HG02852 (cell line): Measurements from ENCODE around the gene PRKD2.

Source experiments
- ATAC-seq: cut with Tn5 transposase; IDR thresholded peaks from one replicate; pipeline ENCODE4 v1.9.1; 2021; ENCODE audit warnings: mild to moderate bottlenecking, moderate library complexity; ENCODE audit not compliant: unreplicated experiment

The PRKD2 gene

DNA sequence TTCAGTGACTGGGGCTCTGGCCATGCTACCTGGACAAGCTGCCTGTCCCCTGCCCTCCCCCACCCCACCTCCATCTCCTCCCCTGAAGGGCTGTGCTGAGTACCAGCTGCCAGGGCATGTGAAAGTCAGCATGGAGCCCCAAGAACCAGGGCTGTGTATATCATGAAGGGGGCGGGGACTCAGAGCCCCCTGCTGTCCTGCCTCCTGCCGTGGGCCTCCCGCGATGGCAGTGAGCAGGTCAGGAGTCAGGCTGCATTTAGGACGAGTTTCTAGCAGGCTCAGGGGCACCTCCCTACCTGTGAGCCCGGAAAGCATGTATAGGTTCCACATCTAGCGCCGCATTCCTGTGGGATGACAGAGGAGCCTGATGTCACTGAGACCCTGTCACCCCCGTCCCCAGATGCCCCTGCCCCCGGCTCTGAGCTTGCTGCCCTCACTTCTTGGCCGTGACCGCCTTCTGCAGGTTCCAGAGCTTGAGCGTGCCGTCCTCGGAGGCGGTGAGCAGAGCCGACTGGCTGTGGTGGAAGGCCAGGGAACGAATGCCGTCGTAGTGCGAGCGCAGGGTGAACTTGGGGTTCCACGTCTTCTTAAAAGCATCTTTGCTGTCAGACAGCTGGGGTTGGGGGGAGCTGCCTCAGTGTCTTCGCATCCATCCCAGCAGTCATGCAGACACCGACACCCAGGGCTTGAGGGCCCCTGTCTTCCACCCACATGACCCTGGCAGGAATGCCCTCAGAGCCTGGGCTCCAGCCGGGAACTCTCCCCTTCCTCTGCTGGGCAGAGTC, 8.3 kb upstream of the PRKD2 start:
- no peak for ATAC-seq

DNA sequence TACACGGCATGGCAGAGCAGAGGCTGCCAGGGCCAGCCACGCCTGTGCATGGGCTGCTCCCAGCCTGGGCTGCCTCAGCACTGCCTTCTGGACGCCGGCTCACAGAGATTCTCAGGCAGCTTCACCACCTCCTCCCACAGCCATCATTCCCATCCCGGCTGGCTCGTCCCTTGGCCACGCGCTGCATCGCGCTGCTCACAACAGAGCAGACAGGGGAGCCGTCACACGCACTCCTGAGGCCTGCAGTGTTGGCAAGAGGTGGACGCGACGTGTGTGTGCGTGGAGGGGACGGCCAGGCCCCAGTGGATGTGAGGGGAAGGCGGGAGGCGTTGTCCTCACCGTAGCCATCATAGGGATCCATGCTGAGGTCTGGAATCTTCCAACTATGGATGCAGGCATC, 7.6 kb upstream of the PRKD2 start:
- no peak for ATAC-seq

DNA sequence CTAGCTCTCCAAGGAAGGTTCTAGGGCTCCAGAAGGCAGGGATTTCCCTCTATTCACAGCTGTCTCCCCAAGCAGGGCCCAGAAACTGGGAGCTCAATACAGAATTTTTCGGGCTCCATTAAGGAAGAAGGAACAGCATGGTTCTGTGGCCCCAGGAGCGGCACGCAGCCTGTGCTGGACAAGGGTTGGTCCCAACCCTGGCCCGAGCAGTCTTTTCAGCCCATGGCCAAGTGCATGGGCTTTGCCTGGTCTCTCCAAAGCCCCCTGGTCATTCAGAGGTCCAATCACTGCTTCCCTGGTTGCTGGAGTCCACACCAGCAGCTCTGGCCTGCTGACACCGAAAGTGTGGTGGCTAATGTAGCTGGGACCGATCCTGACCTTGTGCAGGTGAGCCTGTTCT, 6.6 kb upstream of the PRKD2 start:
- no peak for ATAC-seq

DNA sequence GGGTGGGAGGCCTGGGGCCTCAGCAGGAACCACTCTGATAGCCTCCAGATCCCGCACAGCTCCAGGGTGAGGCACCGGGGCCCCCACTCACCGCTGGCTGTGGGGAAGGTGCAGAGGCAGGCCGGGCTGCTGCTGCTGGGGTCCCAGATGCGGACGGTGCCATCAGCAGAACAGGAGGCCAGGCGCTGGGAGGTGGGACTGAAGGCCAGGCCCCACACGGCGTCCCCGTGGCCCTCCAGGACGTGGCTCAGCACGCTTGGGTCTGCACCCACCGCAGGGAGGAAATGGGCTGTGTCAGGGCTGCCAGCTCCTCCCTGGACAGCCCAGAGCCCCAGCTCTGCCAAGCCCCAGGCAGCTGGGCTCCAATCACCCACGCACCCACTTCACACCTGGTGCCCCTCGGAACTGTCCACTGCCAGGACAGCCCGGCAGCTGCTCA, 6.1 kb upstream of the PRKD2 start:
- ATAC-seq, result no peak

DNA sequence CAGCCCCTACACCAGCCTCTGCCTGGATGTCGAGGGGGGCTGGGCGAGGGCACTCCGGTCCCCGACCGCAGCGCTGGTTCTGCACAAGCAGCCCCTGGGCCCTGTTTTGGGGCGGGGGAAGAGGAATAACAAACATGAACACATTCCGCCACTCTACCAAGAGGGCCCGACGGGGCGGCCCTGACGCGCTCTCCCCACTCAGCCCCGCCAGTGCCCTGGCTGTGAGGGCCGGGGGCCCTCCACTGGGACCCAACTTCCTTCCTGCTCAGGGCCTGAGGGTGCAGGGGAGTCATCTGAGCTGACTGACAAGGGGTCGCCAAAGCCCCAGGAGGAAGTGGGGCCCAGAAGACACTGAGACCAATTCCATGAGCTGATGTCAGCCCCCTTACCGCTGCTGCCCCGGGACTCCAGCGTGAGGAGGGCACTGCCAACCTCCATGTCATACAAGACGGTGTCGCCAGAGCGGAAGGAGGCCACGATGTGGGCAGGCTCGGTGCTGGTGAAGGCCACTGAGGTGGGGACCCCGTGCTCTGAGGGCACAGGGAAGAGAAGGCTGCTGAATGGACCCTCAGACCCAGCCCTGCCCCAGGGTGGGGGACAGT, 5.6 kb upstream of the PRKD2 start:
- ATAC-seq, result no peak

DNA sequence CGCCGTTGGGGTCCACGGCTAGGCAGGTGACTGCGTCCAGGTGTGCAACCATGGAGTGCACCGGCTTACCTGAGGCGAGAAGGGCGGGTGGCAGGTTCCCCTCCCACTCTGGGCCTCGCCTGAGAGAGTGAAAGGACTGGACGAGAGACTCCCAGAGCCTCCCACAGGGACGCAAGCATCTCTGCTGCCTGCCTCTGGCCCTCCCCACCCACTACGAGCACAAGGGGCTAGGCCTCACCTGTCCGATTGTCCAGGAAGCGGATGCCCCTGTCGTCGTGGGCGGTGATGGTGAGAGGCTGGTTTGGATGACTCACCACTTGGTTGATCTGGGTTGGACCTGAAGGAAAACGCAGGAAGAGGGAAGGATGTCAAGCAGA, 5.1 kb upstream of the PRKD2 start:
- no peak for ATAC-seq

DNA sequence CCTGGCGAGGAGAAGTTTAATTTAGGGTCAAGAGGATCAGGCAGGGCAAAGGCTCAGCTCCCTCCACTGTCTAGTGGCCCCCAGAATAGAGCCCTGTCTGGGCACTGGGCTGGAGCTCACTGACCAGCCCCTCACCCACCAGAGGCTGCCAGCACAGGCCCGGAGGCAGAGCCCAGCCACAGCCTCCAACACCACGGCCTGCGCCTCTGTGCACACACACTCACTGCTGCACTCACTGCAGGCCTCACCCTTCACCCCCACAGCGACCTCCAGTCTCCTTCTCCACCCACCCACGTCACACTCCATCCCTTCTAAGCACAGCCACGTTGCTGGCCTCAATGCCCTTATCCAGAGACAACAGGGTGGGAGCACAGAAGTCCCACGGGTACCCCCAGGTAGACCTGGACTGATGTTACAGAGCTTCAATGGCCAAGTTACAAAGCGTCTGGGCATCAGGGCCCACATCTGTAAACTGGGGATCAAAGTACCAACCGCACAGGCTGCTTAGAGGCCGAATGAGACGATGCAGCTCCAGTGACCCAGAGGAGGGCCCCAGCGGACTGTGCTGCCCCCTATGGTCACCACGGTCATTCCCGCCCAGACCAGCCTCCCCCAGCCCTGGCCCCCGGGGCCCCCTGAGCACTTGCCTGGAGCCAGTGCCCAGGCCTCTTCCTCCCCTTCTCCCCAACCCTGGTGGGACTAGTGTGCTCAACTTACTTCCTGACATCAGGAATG, 4.5 kb upstream of the PRKD2 start:
- no peak for ATAC-seq

DNA sequence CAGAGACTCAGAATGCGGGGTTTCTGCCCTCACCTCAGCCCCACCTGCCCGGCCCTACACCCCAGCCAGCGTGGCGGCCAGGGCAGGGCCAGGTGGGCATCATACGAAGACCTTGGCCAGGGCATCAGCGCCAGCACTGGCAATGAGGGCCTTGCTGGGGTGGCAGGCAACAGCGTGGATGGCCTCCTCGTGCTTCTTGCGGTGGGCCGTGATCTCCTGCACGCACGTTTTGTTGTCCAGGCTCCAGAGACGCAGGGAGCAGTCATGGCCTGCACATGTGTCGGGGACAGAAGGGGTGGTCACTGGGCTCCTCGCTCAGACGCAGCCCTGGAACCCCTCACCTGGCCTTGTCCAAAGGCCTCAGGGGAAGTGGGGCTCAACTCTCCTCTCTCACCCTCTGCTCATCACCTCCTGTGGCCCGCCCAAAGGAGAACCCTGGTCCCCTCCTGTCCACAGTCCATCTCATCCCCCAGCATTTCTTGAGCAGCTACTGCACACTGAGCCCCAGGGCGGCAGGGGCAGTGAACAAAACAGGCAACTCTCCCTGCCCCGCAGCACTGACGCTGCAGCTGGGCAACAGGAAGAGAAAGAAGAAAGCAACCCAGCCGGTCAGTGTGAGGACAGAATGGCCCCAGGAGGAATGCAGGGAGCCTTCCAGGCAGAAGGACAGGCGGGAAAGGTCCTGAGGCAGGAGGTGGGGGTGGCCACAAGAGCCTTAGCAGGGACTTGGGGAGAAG, 3.8 kb upstream of the PRKD2 start:
- no peak for ATAC-seq

DNA sequence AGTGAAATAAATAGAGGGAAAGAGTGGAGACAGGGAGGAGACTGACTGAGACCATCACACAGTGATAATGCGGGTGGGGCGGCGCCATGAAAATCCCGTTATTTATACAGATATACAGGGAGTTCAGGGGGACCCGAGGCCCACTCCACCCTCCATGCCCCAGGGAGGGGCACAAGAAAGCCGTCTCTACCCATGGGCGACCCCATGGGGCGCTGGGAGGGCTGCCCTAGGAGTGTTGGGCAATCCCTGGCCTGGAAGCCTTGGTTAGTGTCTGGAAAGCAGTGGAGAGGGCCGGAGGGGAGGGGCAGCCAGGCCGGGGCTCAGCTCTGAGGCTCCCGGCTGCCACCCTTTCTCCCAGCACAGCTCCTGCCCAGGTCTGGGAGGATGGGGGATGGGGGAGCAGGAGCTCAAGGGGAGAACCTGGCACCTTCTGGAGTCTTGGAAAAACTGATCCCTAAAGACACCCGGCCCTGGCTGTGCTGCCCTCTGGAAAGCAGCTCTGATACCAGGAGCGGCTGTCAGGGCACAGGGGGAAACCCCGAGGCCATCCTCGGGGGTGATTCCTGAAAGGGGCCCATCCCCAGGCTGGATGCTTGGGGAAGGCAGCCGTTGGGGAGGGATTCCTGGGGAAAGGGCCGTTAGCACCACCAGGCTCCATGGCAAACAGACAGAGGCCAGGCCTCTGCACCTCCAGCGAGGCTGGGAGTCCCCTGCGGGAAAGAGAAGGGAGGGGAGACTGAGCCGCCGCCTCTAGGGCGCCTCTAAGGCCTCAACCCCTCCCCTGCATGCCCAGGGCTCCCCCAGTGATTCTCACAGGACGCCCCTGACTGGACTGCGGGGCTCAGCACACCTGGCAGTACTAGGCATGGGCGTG, 3.0 kb upstream of the PRKD2 start:
- no peak for ATAC-seq

DNA sequence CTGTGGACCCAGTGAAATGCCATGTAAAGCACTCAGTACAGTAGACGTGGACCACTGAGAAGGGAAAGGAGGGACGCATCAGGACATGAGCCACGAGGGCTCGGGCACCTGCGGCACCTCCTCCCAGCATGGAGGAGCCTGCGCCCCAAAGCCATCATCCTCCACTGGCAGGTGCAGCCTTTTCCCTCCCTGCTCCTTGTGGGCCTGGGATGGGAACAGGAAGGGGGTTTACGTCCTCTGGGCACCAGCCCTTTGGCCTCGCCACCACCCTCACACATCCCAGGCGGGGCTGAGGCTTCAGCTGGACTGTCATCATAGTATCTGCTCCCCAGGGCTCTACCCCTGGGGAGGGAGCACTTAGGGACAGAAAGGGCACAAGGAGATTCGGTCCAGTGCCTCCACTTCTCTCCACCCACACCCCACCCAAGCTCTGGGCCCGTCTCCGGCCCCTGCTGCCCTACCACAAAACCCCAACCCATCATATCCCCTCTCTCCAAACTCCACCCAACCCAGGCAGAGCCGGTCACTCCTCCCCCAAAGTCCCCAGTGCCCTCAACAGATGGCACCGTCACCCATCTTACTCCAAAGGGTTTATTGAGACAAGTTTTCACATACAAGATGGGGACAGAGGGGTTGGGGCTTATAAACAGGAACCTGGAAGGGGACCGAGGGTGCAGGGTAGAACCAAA, 2.2 kb upstream of the PRKD2 start:
- ATAC-seq, result no peak

DNA sequence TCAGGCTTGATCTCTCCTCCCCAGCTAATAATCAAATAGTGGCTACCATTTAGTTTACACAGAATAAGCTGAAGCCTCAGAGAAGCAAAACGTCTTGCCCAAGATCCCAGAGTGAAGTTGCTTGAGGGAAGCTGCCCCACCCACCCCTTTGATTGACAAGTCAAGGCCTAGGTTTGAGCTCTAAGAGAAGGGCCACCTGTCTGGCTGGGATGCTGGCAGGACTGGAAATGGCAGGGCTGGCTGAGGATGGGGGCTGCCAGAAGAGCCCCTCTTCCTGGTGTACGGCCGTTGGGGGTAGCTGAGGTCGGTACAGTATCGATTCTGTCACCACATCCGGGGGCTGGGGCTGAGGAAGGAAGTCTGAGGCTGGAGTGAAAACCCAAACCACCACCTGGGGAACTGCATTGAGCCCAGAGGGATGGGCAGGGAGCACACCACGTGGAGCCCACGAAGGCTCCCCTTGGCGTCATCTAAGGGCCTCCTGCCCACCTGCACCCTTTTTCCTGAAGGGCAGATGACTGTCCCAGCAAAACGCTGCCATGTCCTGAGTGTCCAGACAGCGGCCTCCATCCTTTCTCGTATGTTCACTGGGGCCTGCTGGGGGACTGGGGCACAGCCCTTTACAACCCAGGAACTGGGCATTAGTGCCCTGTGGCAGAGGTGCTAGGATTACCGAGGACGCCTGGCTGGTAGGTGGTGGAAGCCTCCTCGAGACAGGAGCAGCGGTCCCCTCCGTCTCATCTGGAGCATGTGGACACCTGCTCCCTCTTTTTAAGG, 1.4 kb upstream of the PRKD2 start:
- no peak for ATAC-seq

DNA sequence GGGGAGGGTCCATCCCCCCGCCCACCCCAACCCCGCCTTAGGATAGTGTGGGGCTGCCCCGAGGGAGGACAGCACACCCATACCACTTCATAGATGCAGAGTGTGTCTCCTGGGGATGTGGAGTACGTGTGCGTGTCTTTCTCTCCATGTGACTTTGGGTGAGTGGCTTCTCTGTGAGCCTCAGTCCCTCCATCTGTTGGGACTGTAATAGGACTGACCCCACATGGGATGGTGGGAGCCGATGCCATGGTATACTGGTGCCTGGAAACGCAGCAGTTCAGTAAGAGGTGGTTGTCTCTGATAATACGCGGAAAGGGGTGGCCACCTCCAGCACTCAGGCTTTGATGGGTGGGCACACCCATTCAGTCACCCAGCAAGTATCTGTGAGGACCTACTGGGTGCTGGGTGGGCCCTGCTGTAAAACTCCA, 816 bp upstream of the PRKD2 start:
- no peak for ATAC-seq

DNA sequence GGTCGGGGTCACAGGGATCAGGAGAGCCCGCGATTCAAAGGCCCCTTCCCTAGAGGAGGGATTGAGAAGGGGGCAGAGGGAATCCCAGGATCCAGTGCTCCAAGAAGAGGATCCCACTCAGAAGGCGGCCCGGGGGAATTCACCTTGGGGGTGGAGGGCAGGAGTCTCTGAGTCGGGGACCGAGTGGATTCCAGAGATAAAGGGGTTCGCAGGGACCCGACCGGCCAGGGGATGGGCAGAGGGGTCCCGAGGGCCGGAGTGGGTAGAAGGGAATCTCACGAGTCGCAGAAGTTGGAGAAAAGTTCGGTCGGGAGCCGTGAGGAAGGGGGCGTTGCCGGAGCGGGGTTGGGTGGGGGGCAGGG, 261 bp downstream of the PRKD2 start:
- ATAC-seq, result no peak

DNA sequence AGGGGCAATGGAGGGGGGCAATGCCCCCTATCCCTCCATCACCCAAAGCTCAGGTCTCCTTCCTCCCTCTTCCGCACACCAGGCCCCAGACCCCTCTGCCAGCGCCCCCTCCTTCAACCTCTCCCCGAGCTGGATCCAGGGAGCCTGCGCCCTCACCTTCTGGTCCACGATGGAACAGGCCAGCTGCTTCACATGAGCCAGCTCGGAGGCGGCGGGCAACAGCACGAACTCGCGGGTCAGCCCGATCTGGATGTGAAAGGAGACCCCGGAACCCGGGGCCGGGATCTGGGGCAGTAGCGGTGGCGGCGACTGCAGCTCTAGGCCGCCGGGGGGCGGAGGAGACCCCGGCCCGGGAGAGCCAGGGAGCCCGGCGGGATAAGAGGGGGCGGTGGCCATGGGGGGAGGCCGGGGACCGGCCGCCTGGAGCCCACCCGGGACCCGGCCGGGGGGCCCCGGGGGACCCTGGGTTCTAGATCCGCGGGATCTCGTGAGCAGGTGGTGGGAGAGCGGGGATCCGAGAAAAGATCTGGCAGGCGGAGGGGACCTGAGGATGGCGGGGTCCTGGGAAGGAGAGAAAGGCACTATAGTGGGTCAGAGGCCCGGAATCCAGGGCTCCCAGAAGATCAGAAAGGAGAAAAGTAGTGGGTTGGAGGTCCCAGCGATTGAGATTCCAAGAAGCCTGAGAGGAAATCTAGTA, 791 bp downstream of the PRKD2 start:
- ATAC-seq, result no peak

DNA sequence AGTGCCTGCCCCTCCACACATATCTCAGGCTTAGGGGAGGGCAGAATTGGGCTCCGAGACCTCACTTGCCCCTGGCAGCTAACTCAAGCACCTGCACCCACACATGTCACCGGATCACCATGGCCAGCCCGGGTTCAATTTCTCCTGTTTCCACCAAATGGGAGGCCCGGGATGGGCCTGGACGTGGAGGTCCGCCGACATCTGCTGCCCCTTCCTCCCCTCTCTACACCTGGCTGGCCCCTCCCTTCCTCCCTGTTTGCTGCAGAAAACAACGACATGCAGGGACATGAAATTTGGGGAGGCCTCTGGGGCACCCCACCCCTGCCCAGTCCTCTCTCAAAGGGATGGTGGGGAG, 1.3 kb downstream of the PRKD2 start:
- ATAC-seq, result no peak

DNA sequence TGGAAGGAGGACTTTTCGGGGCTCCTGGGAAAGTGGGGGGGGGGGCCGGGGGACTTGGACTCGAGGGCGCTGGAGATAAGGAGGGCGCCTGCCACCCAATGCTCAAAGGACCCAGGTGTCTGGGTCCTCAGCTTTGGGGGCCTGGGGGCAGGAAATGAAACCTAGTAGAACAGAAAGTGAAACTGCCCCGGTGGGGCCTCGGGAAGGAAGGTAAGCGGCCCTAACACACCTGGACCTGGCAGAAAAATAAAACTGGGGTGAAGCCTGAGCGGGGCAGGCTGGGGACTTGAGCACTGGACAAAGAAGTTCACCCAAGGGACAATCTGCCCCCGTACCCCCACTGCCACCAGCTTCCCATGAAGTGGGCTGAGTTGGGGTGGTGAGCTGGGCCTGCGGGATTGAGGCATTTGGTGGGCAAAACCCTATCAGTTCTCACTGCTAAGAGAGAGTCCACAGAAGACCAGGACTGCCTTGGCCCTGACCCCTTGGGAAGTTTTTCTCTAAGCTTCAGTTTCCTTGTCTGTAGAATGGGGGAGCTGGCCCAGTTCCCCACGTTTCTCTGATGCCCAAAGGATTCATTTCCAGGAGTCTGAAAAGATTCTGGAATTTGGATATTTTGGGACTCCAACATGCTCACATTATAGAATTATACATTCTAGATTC, 2.3 kb downstream of the PRKD2 start:
- ATAC-seq, result no peak

DNA sequence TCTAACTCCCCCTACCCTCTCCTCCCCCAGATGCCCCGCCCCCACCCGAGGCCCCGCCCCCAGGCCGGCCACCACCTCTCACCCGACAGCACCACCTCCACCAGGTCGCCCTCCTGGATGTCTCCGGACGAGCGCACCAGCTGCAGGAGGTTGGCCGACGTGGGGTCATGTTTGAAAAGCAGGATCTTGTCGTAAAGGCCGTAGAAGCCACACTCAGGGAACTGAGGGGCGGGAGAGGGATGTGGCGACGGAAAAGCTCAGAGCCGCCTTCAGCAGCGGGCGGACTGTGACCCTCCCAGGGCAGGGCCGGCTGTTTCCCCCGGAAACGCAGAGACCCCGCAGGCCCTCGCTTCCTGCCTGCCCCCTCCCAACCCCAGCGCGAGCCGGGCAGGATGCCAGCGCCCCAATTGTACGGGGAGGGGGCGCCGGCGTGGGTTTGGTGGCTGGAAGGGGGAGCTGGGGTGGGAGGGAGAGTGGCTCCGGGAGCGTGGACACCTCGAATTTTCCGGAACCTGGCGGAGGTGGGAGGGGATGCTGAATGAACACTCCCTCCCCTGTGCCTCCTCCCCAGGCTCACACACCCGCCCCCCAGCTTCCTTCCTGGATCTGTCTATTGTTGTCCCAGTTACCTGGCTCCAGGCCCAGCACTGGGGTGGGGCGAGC, 3.0 kb downstream of the PRKD2 start:
- no peak for ATAC-seq
